NCI-H2227 (cell line): ENCODE data around the gene TMEM98.
"Not testable (repeated sequence)": the region's sequence is repeated elsewhere in the genome, so short reads cannot be mapped to it uniquely, and the experiment has no call there.

ENCODE experiments used
- DNase-seq: peaks from one replicate; lab custom pipeline; 2025; ENCODE audit not compliant: unreplicated experiment; lab: John Stamatoyannopoulos, UW

TMEM98 gene

GRCh38 chr17:32913593-32913992 lies 14.4 kb upstream of the TMEM98 start:
- DNase-seq, result no peak

- DNase-seq, result no peak
Observed at GRCh38 chr17:32914181-32914580, 13.8 kb upstream of the TMEM98 start.

- DNase-seq, result no peak
Observed at GRCh38 chr17:32915245-32915644, 12.7 kb upstream of the TMEM98 start.

- no peak for DNase-seq
Observed at GRCh38 chr17:32916134-32916533, 11.8 kb upstream of the TMEM98 start.

GRCh38 chr17:32917081-32917480 lies 10.9 kb upstream of the TMEM98 start:
- DNase-seq, result no peak

GRCh38 chr17:32917842-32918241 lies 10.1 kb upstream of the TMEM98 start:
- no peak for DNase-seq

GRCh38 chr17:32919876-32920275 lies 8.1 kb upstream of the TMEM98 start:
- DNase-seq, result not testable (repeated sequence)

- DNase-seq, result no peak
Observed at GRCh38 chr17:32920293-32920692, 7.7 kb upstream of the TMEM98 start.

- no peak for DNase-seq
Observed at GRCh38 chr17:32921017-32921416, 6.9 kb upstream of the TMEM98 start.

GRCh38 chr17:32923905-32924304 lies 4.0 kb upstream of the TMEM98 start:
- not testable (repeated sequence) for DNase-seq

GRCh38 chr17:32926183-32926582 lies 1.8 kb upstream of the TMEM98 start:
- DNase-seq, result no peak

GRCh38 chr17:32926789-32927188 lies 1.2 kb upstream of the TMEM98 start:
- not testable (repeated sequence) for DNase-seq

- DNase-seq, result no peak
Observed at GRCh38 chr17:32927201-32927723, 691 bp upstream of the TMEM98 start.

GRCh38 chr17:32928586-32929535 lies 908 bp downstream of the TMEM98 start:
- DNase-seq, result no peak

- DNase-seq, result no peak
Observed at GRCh38 chr17:32929588-32929987, 1.6 kb downstream of the TMEM98 start.

- DNase-seq, result no peak
Observed at GRCh38 chr17:32930512-32930911, 2.6 kb downstream of the TMEM98 start.

GRCh38 chr17:32931686-32932085 lies 3.7 kb downstream of the TMEM98 start:
- no peak for DNase-seq

- DNase-seq, result no peak
Observed at GRCh38 chr17:32933881-32934280, 5.9 kb downstream of the TMEM98 start.

GRCh38 chr17:32935726-32936125 lies 7.8 kb downstream of the TMEM98 start:
- no peak for DNase-seq

GRCh38 chr17:32936186-32936893 lies 8.4 kb downstream of the TMEM98 start:
- no peak for DNase-seq

GRCh38 chr17:32936894-32937500 lies 9.0 kb downstream of the TMEM98 start:
- peak; percentile 75 for DNase-seq
